Measurements from ENCODE around the gene ACSL1.

GRCh38 chr4:184760681-184761080 lies 65.1 kb downstream of the ACSL1 start:
- TF ChIP-seq, protein P1, sequence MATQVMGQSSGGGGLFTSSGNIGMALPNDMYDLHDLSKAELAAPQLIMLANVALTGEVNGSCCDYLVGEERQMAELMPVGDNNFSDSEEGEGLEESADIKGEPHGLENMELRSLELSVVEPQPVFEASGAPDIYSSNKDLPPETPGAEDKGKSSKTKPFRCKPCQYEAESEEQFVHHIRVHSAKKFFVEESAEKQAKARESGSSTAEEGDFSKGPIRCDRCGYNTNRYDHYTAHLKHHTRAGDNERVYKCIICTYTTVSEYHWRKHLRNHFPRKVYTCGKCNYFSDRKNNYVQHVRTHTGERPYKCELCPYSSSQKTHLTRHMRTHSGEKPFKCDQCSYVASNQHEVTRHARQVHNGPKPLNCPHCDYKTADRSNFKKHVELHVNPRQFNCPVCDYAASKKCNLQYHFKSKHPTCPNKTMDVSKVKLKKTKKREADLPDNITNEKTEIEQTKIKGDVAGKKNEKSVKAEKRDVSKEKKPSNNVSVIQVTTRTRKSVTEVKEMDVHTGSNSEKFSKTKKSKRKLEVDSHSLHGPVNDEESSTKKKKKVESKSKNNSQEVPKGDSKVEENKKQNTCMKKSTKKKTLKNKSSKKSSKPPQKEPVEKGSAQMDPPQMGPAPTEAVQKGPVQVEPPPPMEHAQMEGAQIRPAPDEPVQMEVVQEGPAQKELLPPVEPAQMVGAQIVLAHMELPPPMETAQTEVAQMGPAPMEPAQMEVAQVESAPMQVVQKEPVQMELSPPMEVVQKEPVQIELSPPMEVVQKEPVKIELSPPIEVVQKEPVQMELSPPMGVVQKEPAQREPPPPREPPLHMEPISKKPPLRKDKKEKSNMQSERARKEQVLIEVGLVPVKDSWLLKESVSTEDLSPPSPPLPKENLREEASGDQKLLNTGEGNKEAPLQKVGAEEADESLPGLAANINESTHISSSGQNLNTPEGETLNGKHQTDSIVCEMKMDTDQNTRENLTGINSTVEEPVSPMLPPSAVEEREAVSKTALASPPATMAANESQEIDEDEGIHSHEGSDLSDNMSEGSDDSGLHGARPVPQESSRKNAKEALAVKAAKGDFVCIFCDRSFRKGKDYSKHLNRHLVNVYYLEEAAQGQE (IDR thresholded peaks at IDR 0.05; ENCODE audit: insufficient read depth in 1 of 2, low read depth in 2 of 2, low read length in 2 of 2), result no peak
- TF ChIP-seq POLR2AphosphoS5 (IDR thresholded peaks at IDR 0.05; ENCODE audit: low read depth, low read length), result no peak
- TF ChIP-seq FOXP2 (optimal IDR thresholded peaks at IDR 0.05; ENCODE audit: borderline replicate concordance, extremely low read depth, extremely low read length, insufficient read depth), result no peak
